T-helper 2 cell treated with Interferon-gamma antibody and Interleukin-4, amounts not matched to agents 100 ng/mL and 5 ng/mL, for 36 hours (primary cell): ENCODE data around the gene GRK1. TPM values are rescaled to one million over a fixed set of nuclear protein-coding genes. Genes with fewer than 3 reads are reported as not detected.
"Not testable (repeated sequence)": the region's sequence is repeated elsewhere in the genome, so short reads cannot be mapped to it uniquely, and the experiment has no call there.

Source experiments
- intact Hi-C: fragments of 100-400 bp; cut with micrococcal nuclease; formaldehyde crosslinking; loops from one replicate; pipeline ENCODE4 v1.15.1; 2023
- total RNA-seq: library from RNA; stranded (reverse); gene quantifications from 2 replicates; pipeline ENCODE4 v1.2.3, GENCODE V29; 2022

The GRK1 gene
- total RNA-seq, 1 donor from 2014 or later = not detected

DNA sequence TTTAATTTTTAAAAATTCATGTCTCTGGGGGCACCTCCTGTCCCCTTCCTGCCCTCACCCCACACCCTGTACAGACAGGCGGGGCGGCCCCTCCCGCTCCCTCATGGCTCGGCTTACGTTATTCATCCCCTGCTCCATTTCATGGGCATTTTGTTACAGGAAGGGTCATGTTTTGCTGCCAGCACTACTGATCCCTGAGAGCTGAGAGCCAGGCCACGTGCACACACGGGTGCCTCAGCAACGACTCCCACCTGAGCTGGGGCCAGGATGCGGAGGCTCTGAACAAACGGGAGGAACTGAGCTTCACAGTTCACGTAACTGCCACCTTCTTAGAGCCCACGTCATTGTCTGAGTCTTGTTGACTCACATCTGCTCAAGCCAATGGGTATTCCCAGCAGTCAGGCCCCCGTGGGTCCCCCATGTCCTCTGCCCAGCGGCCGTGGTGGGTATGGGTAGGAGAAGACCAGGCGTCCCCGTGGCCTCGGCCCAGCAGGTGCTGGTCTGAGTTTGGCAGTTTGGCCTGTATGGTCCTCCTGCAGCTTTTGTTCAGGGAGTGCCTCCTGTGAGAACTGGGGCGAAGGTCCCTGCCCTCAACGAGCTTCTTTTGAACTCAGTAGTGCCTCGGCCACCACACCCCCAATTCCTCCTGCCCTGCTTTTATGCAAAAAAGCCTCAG lies 75.6 kb downstream of the GRK1 start:
- intact Hi-C loops = no loop called here

DNA sequence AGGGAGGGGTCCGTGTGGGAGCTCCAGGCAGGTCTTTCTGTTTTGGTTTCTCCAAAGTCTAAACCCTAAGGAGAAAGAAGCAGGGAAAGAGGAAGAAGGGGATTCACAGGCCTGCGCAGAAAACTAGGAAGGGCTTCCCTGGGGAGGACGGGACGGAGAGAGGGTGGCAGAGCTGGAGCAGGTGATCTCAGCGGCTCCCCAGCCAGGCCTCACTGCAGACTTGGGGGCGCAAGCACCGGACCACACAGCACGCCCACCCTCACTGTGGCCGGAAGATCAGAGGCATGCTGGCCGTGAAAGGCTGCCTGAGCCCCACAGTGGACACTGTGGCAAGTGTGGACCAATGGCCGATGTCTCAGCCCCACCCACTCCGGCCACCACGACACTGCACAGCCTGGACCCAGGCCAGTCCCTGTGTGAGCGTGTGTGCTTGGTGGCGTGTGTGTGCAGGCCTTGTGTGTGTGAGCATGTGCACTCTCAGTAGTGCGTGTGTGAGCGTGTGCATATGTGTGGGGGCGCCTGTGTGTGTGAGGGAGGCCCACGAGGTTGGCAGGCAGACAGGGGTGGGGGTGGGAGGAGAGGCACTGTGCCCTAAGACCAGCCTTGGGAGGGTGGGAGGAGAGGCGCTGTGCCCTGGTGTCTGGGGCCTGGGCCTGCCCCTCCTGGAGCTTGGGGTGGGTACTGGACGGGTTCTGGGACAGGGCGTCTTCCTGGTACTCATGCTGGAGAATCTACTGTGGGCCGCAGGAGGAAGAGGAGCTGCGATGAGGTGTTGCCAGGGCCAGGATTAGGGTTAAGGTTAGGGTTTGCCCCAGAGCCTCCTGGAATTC lies 76.6 kb downstream of the GRK1 start:
- intact Hi-C loops = no loop called here

DNA sequence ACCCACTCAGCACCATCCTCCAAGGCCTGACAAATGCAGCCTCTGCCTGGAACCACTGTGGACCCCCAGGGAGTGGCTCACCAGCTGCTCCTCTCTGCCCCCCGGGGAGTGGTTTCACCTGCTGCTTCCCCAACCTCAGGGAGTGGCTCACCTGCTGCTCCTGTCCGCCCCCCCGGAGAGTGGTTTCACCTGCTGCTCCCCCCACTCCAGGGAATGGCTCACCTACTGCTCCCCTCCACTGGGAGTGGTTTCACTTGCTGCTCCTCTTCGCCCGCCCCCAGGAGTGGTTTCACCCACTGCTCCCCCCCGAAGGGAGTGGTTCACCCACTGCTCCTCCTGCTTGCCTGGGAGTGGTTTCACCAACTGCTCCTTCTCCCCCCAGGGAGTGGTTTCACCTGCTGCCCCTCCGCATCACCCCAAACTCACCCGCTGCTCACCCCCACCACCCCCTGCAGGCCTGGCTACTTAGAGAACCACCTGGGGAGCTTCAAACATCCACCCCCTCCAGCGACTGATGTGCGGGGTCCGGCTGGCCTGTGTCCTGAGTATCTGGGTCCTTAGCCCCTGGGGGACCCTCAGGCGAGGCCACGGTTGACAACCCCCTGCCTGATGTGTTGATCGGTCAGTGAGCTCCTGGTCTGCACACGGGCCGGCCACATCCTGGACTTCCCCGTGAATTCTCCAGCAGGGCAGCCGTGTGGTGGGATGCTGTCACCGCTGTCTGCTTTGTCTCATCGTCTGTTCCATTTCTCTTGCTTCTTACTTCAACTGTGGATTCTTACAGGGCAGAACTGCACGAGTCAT lies 77.4 kb downstream of the GRK1 start:
- intact Hi-C loops = no loop called here

DNA sequence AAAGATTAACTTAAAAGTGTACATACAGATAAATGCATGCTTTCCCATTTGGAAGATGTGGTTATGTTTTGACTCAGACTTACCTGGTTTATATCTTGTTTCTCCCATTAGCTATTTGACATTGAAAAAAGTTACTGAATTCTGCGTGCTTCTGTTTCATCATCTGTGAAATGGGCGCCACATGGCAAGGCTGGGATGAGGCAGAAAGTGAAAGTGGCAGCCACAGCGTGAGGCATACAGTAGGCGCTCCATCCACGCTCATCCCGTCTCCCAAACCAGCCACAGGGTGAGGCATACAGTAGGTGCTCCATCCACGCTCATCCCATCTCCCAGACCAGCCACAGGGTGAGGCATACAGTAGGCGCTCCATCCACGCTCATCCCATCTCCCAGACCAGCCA lies 78.0 kb downstream of the GRK1 start:
- intact Hi-C loops = no loop called here

DNA sequence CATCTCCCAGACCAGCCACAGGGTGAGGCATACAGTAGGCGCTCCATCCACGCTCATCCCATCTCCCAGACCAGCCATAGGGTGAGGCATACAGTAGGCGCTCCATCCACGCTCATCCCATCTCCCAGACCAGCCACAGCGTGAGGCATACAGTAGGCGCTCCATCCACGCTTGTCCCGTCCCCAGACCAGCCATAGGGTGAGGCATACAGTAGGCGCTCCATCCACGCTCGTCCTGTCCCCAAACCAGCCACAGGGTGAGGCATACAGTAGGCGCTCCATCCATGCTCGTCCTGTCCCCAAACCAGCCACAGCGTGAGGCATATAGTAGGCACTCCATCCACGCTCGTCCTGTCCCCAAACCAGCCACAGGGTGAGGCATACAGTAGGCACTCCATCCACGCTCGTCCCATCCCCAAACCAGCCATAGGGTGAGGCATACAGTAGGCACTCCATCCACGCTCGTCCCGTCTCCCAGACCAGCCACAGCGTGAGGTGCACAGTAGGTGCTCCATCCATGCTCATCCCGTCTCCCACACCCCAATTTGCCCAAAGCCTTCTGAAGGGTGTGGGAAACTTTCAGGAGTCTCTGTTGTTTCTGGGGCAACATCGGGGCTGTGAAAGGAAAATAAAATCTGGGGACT lies 78.6 kb downstream of the GRK1 start:
- intact Hi-C loops = not testable (repeated sequence)

DNA sequence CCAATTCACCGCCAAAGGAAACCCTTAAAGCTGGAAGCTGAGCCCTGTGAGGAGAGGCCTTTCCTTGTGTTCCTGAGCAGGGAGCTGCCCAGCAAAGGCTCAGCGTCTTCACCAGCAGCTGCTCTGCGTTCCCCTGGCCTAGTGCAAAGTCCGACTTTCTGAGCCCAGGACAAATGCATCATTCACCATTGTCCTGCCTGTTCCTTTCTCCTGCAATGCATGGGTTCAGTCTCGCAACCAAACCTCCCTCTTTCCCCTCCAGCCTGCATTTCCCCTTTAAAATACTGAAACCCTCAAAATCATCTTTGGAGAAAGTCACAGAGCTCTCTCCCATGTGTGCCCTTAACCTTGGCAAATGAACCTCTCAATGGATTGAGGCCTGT lies 79.1 kb downstream of the GRK1 start:
- intact Hi-C loops = no loop called here

DNA sequence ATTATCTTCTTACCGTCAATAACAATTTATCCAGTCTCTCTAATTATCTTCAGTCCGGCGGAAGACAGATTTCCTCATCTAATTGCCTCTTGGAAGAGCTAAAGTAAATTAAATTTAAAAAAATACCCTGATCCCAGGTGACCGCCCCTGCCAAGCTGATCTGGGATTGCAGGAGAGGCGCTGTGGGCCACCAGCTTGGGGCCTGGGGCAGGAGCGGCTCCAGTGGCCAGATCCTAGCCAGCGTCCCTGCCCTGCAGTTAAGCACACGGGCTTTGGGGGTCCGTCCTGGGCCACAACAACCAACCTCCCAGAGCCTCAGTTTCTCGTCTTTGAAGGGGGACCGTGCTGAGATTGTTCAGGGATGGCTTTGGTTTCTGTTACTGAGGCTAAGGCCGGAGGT lies 79.7 kb downstream of the GRK1 start:
- intact Hi-C loops = no loop called here

DNA sequence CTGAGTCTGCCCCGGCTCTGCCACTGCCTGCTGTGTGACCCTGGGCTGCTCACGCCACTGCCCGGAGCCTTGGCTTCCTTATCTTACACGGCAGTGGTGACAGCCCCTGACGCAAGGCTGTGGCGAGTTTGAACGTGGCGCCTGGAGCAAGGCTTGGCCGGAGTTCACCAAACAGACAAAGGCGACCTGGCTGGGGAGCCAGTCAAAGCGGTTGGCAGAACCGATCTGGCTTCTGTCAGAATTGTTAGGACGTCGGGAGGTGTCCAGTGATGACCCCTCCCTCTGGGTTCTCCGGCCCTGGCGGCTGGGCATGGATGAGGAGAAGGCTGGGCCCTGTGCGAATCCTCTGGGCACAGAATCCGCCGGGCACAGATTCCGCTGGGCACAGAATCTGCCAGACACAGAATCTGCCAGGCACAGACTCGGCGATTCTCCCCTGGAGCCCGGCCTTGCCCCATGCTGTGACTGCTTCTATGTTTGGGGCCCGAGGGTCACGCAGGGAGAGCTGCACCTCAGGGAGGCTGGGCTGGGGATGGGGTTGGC lies 80.3 kb downstream of the GRK1 start:
- intact Hi-C loops = no loop called here

DNA sequence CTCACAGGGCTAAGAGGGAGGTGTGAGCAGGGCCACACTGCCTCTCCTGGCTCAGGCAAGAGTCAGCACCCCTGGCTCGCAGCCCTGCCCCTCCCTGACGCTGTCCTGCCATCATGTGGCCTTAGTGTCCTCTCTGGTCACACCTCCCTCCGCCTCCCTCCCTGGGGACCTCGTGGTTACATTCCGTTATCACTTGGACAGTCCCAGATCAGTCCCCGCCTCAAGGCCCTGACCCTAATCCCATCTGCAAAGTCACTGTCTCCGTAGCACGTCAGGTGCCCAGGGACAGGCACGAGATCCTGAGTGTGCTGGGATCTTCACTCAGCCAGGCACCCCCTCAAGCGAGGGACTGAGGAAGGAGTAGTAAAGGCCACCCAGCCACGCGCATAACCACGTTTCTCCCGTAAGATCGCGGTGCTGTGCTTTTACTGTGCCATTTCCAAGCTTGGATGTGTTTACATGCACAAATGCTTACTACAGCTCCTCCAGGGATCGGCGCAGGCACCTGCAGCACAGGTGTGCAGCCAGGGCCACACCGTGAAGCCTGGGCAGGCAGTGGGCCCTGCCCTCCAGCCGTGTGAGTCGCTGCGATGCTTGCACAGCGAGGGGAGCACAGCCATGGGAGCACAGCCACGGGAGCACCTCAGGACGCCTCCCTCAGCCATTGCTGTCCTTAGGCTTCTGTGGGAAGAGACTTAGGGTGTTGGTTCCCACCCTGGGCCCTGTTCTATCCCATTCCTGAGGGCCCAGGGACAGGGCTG lies 81.3 kb downstream of the GRK1 start:
- intact Hi-C loops = no loop called here

DNA sequence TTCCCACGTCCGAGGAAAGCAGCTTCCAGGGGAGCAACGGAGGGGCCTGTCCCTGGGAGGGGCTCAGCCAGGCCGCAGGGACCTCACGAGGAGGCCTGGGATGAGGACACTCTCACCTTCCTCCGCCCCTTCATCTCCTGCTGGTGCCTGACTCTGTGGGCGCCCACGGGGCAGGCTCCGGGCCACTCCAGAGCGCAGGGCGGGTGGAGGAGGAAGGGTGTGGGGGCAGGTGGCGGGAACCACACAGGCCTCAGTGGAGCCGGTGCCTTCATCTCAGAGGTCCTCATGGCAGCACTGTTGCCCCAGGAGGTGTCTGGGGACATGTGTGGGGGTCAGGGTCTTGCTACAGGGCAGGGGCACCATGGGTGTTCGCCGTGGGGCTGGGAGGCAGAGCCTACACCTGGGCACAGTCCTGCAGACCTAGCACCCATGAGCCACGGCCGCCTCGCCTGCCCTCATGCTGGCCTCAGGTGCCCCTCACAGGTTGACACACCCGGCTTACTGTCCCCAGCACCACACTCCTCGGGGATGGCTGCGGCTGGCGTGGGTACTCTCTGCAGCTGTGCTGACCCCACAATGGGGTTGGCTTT lies 81.9 kb downstream of the GRK1 start:
- intact Hi-C loops = no loop called here

DNA sequence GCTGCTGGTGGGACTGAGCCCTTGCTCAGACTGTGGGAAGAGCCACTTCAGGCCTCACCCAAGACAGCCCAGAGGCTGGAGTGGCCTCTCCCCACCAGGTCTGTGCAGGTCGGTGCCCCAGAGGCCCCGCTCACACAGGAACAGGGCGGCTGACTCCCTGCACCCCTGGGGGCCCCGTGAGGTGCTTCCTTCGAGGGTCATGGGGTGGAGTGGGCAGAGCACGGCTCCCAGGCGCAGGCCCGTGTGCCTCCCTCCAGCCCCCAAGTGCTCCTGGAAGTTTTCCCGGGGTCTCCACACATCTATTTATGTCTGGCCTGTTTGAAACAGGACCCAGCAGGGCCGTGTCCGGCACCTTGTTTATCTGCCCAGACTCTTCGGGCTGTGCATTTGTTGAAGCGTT lies 82.5 kb downstream of the GRK1 start:
- intact Hi-C loops = no loop called here

DNA sequence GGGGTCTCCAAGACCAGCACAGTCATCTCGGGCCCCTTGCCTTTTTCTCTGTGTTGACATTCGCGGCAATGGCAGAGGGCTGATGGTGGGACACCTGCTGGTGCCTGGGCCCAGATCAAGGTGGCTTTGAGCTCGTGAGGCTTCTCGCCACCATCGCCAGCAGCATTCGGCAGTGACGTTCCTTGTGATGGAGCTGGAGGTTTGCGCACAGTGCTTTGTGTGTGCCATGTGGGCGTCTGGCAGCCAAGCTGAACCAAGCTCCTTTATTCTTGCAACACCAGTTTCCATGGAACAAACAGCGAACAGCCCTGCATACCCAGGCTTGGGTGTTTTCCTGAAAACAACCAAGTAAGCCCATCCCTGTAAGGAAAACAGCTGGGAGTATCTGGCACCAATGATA lies 82.9 kb downstream of the GRK1 start:
- intact Hi-C loops = no loop called here

DNA sequence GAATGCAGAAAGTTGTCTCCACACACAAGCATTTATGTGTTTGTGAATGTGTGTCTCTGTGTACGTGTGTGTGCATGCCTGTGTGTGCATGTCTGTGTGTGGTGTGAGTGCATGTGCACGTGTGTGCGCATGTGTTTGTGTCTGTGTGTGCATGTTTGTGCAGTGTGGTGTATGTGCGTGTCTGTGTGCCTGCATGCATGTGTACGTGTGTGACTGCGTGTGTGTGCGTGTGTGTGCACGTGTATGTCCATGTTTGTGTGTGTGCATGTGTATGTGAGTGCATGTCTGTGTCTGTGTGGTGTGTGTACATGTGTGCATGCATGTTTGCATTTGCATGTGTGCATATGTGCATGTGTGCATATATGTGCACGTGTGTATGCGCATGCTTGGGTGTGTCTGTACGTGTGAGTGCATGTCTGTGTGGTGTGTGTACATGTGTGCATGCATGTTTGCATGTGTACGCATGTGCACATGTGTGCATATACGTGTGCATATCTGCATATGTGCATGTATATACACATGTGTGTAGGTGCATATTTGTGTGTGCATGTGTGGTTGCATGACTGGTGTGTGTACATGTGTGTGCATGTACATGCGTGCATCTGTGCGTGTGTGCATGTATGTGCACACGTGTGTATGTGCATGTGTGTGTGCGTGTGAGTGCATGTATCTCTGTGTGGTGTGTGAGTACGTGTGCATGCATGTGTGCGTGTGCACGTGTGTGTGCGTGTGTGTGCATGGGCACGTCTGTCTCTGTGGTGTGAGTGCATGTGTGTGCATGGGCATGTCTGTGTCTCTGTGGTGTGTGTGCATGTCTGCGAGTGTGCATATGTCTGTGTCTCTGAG lies 83.8 kb downstream of the GRK1 start:
- intact Hi-C loops = no loop called here

DNA sequence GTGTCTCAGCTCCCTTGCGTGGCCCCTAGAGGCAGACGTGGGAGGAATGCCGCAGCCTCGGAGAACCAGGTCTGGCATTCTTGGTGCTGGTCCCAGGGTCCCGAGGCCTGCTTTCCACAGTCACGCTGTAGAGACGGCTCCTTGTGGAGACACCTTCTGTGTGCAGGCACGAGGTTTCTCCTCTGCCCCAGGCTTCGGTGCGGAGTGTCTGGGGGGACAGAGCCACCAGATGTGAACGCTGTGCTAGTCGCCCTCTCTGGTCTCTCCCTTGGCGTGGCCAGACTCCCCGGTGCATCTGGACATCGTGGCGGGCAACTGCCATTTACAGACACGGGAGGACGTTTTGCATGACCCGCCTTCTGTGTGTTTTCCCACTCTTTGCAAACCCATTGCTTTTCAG lies 84.5 kb downstream of the GRK1 start:
- intact Hi-C loops = no loop called here

DNA sequence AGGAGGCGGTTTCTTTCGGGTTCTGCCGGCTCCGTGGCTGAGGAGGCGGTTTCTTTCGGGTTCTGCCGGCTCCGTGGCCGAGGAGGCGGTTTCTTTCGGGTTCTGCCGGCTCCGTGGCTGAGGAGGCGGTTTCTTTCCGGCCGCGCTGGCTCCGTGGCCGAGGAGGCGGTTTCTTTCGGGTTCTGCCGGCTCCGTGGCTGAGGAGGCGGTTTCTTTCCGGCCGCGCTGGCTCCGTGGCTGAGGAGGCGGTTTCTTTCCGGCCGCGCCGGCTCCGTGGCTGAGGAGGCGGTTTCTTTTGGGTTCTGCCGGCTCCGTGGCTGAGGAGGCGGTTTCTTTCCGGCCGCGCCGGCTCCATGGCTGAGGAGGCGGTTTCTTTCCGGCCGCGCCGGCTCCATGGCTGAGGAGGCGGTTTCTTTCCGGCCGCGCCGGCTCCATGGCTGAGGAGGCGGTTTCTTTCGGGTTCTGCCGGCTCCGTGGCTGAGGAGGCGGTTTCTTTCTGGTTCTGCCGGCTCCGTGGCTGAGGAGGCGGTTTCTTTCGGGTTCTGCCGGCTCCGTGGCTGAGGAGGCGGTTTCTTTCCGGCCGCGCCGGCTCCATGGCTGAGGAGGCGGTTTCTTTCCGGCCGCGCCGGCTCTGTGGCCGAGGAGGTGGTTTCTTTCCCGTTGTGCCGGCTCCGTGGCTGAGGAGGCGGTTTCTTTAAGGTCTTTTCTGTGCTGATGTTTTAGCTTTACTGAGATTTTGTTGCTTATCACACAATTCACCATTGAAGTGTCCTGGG lies 85.4 kb downstream of the GRK1 start:
- intact Hi-C loops = not testable (repeated sequence)

DNA sequence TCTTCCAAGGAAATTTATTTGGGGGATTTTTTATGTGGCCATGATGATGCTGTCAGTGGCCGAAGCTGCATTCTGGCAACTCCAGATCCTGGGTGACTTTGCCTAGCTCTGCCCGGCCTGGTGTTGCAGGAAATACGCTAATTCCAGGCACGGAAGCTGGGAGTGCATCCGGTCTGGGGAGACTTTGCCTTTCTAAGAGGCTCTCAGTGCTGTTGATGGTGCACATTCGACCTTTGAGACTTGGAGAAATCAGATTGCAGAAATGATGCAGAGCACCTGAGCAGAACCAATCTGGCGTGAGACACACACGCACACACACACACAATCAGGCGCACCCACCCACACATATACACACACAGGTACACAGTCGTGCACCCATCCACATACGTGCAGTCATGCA lies 86.2 kb downstream of the GRK1 start:
- intact Hi-C loops = no loop called here

DNA sequence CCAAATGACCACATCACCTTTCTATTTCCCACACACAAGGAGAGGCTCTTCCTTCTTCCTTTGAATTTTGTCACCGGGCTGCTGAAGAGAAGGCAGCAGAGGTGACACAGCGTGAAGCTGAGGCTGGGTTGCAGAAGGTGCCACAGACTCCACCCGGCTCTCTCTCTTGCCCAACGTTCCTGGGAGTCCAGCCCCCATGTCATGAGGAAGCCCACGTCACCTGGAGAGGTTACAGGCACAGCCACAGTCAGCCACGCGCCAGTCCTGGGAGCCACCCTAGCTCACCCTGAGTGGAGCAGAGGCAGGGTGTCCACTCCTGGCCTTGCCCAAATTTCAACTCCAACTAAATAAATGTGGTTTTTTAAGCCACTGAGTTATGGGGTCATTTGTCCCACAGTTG lies 87.2 kb downstream of the GRK1 start:
- intact Hi-C loops = no loop called here

DNA sequence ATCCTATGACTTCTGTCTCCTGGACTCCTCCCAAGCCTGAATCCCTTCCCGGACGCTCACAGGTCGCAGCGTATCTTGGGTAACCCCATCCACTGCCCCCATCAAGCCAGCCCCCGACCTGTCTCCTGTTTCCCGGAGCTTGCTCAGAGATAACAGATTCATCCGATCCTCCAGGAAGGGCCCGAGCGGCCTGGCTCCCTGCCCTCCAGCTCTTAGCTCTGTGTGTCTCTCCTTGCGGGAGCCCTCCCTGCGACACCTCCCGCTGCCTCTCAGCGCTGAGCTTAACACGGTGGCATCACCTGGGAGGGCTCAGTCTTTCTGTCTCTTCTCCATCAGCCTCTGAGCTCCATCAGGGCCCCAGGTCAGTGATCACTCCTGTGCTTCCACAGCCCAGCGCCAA lies 87.7 kb downstream of the GRK1 start:
- intact Hi-C loops = no loop called here
